Measurements from ENCODE around the gene GGCX. TPM values are rescaled to one million over a fixed set of nuclear protein-coding genes. Genes with fewer than 3 reads are reported as not detected.

GGCX gene
- total and polyA plus RNA-seq, 2 donors (not counting 3 experiments of a cell fraction or from before 2014, with no cell fraction given), result 48.0 to 62.7 TPM

DNA sequence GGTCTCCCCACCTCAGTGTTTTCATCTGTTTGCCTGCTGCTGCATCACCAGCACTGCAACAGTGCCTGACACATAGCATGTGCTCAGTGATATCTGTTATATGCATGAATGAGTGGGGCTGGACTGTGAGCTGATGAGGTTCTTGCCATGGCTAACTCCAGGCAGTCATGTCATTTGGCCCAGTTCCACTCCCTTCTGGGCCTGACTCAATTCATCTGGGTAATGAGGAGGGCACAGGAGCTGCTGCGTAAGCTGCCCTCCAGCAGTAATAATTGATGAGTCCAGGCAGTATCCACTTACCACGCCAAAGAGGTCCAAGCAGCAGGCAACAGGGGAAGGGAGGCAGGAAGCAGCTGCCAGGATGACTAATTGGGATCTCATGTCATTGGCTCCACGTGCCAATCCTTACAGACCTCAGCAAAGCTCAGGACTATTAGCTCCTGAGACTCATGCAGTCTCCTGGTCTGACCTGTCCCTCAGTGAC, 56.5 kb downstream of the GGCX start:
- Histone ChIP-seq H3K36me3 (ENCODE audit: control insufficient read depth in 2 of 2, extremely low read depth in 1 of 2, insufficient read depth in 2 of 2, low read length in 2 of 2) (no peaks in the 10 kb centered on the region), H4K20me1 (replicated peaks; ENCODE audit: control insufficient read depth, extremely low read depth, insufficient read depth, low read length) (no peaks in the 10 kb centered on the region), H3K4me3 (replicated peaks in 1 of 3; ENCODE audit: insufficient read depth in 1 of 3, low read depth in 1 of 3, low read length in 3 of 3) (no peak overlapping the region), H3K9ac (replicated peaks; ENCODE audit: extremely low read depth, insufficient read depth, low read length) (no peak overlapping the region), H3K4me2 (ENCODE audit: insufficient read depth, low read length) (no peak overlapping the region), H2AFZ (ENCODE audit: low read depth, low read length) (no peak overlapping the region), H3K9me3 (replicated peaks; ENCODE audit: control insufficient read depth, insufficient read depth, low read length) (no peaks in the 10 kb centered on the region), H3K9me1 (replicated peaks; ENCODE audit: control insufficient read depth, extremely low read depth, insufficient read depth, low read length) (no peaks in the 10 kb centered on the region), H3K27me3 (ENCODE audit: control insufficient read depth in 2 of 2, insufficient read depth in 2 of 2, low read length in 2 of 2) (no peaks in the 10 kb centered on the region), H3K27ac (ENCODE audit: insufficient read depth, low read depth, low read length) (peak overlapping the region; percentile 39), H3K4me1 (ENCODE audit: control insufficient read depth, extremely low read depth, insufficient read depth, low read length) (peaks cover 41% of the 10 kb centered on the region), H3K79me2 (ENCODE audit: control insufficient read depth, insufficient read depth, low read length) (no peaks in the 10 kb centered on the region)
- peak; percentile 96 for DNase-seq (ENCODE audit: low read depth, low spot score)
- dilution Hi-C loops (cut with MboI; ENCODE audit: extremely low pct_ligation_motif_present, low sequenced_read_pairs) (no loop called here), intact Hi-C loops (cut with micrococcal nuclease) (loop anchor here (1.0 kb wide), 2 partner anchors 33 to 85 kb away; no protein-coding TSS in a partner anchor)
- peak; percentile 99 for FAIRE-seq
- ChIA-PET POLR2A (interaction anchor here (0.6 to 3.0 kb wide), 4 partner anchors 34 to 84 kb away, joined by 4 to 48 read pairs (median 6); partner anchors contain the start of gene MAT2A), CTCF (interaction anchor here (0.8 to 2.4 kb wide), 12 partner anchors 8 to 111 kb away, joined by 3 to 16 read pairs (median 4); partner anchors contain the start of genes MAT2A and USP39)
- TF ChIP-seq POLR2A (IDR thresholded peaks at IDR 0.05; ENCODE audit: low read depth, low read length) (peak; percentile 32), POLR2AphosphoS5 (IDR thresholded peaks at IDR 0.05; ENCODE audit: insufficient read depth, low read depth, low read length) (peak; percentile 92), GATA2 (IDR thresholded peaks at IDR 0.05; ENCODE audit: insufficient read depth, insufficient read length, low read depth, low read length) (no peak), FOS (IDR thresholded peaks at IDR 0.05; ENCODE audit: borderline replicate concordance, insufficient read depth, low read length) (peak; percentile 90), MYC (IDR thresholded peaks at IDR 0.05; ENCODE audit: low read depth, low read length) (peak; percentile 84), JUN (IDR thresholded peaks at IDR 0.05; ENCODE audit: borderline replicate concordance, insufficient read depth, insufficient read length, low read depth) (peak; percentile 96), MAX (IDR thresholded peaks at IDR 0.05; ENCODE audit: insufficient read depth, insufficient read length) (peak; percentile 94), EZH2 (IDR thresholded peaks at IDR 0.05; ENCODE audit: borderline replicate concordance, low read depth, low read length, severe bottlenecking) (no peak)
- TF ChIP-seq, protein P1, sequence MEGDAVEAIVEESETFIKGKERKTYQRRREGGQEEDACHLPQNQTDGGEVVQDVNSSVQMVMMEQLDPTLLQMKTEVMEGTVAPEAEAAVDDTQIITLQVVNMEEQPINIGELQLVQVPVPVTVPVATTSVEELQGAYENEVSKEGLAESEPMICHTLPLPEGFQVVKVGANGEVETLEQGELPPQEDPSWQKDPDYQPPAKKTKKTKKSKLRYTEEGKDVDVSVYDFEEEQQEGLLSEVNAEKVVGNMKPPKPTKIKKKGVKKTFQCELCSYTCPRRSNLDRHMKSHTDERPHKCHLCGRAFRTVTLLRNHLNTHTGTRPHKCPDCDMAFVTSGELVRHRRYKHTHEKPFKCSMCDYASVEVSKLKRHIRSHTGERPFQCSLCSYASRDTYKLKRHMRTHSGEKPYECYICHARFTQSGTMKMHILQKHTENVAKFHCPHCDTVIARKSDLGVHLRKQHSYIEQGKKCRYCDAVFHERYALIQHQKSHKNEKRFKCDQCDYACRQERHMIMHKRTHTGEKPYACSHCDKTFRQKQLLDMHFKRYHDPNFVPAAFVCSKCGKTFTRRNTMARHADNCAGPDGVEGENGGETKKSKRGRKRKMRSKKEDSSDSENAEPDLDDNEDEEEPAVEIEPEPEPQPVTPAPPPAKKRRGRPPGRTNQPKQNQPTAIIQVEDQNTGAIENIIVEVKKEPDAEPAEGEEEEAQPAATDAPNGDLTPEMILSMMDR (IDR thresholded peaks at IDR 0.05; ENCODE audit: extremely low read depth in 1 of 2, insufficient read depth in 1 of 2, low read depth in 1 of 2, low read length in 2 of 2), result no peak
- BruUV-seq (replicated peaks), result no TSS peak
